T-helper 1 cell treated with Interleukin-12 subunit alpha and Interleukin-12 subunit beta and Interleukin-4 antibody, amounts not matched to agents 30 μg/mL and 1 μg/mL, for 36 hours (primary cell): ENCODE measurements around the gene DRAXIN.

ENCODE experiments used
- H3K27ac Mint-ChIP-seq: one replicate; pipeline ENCODE4 v1.8.0; 2021; ENCODE audit warnings: mild to moderate bottlenecking, mixed read lengths
- H3K27me3 Mint-ChIP-seq: one replicate; pipeline ENCODE4 v1.8.0; 2021; ENCODE audit warnings: low read depth, mixed read lengths
- H3K36me3 Mint-ChIP-seq: one replicate; pipeline ENCODE4 v1.8.0; 2021; ENCODE audit warnings: low read depth, mixed read lengths
- H3K4me1 Mint-ChIP-seq: one replicate; pipeline ENCODE4 v1.8.0; 2021; ENCODE audit warnings: low read depth, mixed read lengths
- H3K4me3 Mint-ChIP-seq: one replicate; pipeline ENCODE4 v1.8.0; 2021; ENCODE audit warnings: mild to moderate bottlenecking, moderate library complexity, mixed read lengths
- H3K9me3 Mint-ChIP-seq: one replicate; pipeline ENCODE4 v1.8.0; 2021; ENCODE audit warnings: mixed read lengths

The DRAXIN gene

DNA sequence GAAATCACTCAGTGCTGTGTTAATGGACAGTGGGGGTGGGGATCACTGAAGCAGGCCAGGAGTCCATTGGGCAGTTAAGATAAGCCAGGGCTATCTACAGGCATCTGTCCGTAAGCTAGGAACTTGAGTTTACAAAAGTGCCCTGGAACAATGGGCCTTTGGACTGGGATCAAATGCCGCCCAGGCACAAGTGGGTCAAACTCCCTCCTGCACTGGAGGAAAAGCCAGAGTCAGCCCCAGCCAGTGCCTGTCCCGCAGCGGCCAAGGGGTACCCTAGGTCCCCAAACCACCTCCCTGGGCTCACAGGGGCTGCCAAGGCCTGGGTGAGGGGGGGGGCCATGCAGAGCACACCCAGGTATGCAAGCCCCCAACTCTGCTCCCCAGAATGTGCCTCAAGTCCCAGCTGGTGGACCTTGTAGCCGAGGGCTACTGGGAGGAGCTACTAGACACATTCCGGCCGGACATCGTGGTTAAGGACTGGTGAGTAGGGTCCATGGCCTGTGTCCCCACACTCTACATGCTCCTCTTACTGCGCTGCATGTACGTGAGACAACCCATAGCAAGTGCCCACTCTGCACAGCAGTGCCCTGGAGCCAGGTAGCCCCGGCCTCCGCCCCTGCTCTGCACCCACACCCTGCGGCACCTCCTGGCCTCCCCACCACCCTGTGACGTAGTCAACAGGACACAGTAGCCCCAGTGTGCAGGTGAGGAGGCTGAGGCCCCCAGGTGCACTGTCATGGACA lies 19.8 kb upstream of the DRAXIN start:
- no peak overlapping the region for H3K4me3 Mint-ChIP-seq
- no peak overlapping the region for H3K27ac Mint-ChIP-seq
- peaks cover 3% of the 10 kb centered on the region for H3K4me1 Mint-ChIP-seq
- no peaks in the 10 kb centered on the region for H3K27me3 Mint-ChIP-seq
- no peaks in the 10 kb centered on the region for H3K9me3 Mint-ChIP-seq
- H3K36me3 Mint-ChIP-seq, result peaks cover 24% of the 10 kb centered on the region

DNA sequence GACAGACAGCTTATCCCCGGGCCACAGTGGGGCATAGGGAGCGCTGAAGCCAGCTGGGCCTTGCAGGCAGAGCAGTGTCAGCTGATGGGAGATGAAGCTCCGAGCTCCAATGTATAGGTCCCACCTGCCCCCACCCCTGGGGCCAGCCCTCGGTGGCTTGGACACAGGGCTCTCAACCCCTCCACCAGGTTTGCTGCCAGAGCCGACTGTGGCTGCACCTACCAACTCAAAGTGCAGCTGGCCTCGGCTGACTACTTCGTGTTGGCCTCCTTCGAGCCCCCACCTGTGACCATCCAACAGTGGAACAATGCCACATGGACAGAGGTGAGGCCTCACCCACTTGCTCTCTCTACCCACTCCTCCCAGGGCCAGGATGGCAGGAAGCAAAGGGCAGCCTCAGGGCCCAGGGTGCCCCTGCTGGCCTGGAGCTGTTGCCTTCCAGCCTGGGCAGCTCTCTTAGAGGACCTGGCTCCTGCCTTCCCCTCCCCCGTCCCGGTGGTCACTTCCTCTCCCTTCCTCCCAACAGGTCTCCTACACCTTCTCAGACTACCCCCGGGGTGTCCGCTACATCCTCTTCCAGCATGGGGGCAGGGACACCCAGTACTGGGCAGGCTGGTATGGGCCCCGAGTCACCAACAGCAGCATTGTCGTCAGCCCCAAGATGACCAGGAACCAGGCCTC lies 18.3 kb upstream of the DRAXIN start:
- Mint-ChIP-seq H3K9me3 (no peaks in the 10 kb centered on the region), H3K4me1 (no peaks in the 10 kb centered on the region), H3K27me3 (no peaks in the 10 kb centered on the region), H3K27ac (no peak overlapping the region), H3K36me3 (peaks cover 20% of the 10 kb centered on the region), H3K4me3 (no peak overlapping the region)

DNA sequence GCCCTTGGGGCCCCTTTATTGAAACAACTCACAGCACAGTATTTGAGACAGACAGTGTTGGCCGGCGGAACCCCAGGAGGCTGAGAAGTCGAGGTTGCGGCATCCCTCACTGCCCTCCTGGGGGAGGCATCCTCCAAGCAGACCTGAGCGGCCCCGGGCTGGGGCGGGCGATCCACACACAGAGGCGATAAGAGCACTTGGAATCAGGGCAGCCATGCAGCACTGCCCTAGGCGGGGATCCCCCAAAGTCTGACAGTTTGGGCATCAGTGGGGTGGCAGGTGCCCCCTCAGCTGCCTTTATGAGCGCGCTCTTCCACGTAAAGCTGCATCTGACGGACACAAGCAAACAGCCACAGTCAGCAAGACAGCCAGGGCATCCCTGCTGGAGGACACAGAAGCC lies 17.0 kb upstream of the DRAXIN start:
- Mint-ChIP-seq H3K27ac (no peak overlapping the region), H3K4me3 (no peak overlapping the region), H3K36me3 (peaks cover 18% of the 10 kb centered on the region)

DNA sequence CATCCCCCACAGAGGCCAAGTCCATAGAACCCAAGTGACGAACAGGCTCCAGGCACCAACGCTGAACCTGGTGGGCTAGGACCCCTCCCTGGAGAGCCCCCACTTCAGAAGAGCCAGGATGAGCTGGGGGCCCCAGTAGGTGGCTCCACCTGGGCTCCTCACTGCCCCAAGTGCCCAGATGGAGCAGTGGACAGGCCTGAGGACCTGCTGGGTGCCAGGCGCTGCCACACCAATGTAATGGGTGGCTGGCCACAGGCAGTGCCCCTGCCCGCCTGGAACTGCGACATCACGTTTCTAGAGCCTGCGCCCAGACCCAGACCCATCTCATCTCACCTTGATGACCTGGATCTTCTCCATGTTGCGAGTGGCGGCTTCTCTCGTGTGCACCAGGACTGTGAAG lies 16.2 kb upstream of the DRAXIN start:
- Mint-ChIP-seq H3K4me3 (no peak overlapping the region), H3K27me3 (no peaks in the 10 kb centered on the region), H3K36me3 (peaks cover 15% of the 10 kb centered on the region), H3K4me1 (peaks cover 9% of the 10 kb centered on the region), H3K27ac (no peak overlapping the region), H3K9me3 (no peaks in the 10 kb centered on the region)

More for the DNA sequence above, 17.0 kb upstream of the DRAXIN start:
- Mint-ChIP-seq H3K9me3 (no peaks in the 10 kb centered on the region), H3K27me3 (no peaks in the 10 kb centered on the region), H3K4me1 (peaks cover 6% of the 10 kb centered on the region)

DNA sequence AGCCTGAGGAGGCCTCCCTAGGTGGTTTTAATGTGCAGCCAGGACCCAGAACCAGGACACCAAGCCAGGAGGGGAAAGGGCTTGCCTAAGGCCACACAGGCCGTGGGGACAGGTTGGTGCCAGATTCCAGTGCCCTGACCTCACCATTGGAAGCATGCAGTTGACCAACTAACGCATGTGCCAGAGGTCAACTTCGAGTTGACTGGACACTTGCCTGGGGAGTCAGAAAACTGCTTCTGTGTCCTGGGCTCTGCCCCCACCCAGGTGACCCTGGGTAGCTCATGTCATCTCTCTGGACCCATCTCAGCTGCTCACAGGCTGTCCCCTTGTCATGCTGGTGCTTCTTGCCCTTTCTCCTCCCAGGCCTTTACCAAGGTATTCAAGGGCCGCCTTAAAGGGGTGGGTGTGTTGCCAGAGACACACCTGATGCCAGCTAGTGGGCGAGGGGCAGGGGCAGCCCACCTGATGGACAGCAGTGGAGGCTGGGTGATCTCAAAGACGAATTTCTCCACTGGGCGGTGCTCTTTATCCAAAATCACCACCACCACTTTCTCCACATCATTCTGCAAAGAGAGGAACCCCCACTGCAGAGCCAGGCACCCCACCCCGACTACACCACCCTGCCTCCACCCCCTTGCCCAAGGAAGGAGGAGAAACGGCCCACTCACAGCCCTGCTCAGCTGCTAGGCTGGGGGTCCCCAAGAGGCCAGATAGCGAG lies 15.0 kb upstream of the DRAXIN start:
- H3K4me3 Mint-ChIP-seq, result no peak overlapping the region
- no peaks in the 10 kb centered on the region for H3K27me3 Mint-ChIP-seq
- peaks cover 9% of the 10 kb centered on the region for H3K4me1 Mint-ChIP-seq

DNA sequence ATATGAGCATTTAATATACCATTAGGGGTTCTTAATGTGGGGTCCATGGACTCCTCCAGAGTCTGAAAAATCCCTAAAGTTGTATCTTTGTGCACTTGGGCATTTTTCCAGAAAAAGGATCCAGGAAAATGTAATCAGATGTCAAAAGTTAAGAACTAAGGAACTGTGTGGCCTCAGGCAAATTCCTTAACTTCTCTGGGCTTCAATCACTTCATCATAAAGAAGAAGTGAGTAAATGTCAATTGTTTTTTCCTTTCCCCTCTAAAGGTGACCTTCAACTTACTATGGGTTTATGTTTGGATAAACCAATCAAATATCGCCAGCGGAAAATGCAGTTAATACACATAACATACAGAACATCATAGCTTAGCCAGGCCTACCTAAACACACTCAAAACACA lies 13.1 kb upstream of the DRAXIN start:
- Mint-ChIP-seq H3K9me3 (no peaks in the 10 kb centered on the region), H3K36me3 (peaks cover 7% of the 10 kb centered on the region), H3K27me3 (no peaks in the 10 kb centered on the region), H3K4me1 (peaks cover 10% of the 10 kb centered on the region), H3K27ac (no peak overlapping the region), H3K4me3 (peak overlapping the region; percentile 32)

More for the DNA sequence above, 15.0 kb upstream of the DRAXIN start:
- Mint-ChIP-seq H3K9me3 (no peaks in the 10 kb centered on the region), H3K27ac (no peak overlapping the region), H3K36me3 (peaks cover 12% of the 10 kb centered on the region)

DNA sequence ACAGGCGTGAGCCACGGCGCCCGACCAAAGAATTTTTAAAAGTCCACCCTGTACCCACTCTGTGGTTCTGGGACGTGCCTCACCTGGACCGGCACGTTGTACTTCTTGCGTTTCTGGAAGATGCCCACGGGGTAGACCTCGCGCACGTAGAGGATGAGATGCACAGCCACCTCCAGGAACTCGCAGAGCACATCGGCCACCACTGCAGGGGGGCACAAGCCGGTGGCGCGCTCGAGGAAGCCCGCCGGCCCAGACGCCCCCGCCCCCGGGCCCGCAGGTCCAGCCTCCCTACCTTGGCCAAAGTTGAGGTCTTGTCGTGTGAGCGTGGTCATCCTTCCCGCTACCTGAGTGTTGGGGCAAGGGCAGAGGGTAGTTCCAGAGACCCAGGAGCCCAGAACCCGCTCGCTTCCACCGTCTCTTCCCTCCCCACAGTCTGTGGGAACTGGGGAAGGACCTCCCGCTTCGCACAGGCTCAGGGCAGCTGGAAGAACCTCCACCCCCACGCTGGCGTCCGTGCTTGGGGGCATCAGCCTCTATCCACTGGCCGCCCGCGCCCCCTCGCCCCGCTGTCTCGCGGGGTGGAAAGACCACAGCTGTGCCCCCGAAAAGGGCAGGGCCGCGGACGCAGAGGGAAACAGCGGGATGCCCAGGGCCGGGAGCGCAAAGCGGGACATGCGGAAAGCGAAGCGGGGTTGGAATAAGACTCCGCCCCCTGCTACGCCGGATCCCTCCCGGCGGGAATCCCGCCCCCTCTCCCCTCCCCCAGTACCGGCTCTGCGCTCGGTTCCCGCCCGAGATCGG lies 11.0 kb upstream of the DRAXIN start:
- Mint-ChIP-seq H3K27me3 (no peaks in the 10 kb centered on the region), H3K4me3 (peak overlapping the region; percentile 81), H3K4me1 (peaks cover 10% of the 10 kb centered on the region), H3K9me3 (no peaks in the 10 kb centered on the region), H3K36me3 (peaks cover 3% of the 10 kb centered on the region), H3K27ac (peak overlapping the region; percentile 20)

DNA sequence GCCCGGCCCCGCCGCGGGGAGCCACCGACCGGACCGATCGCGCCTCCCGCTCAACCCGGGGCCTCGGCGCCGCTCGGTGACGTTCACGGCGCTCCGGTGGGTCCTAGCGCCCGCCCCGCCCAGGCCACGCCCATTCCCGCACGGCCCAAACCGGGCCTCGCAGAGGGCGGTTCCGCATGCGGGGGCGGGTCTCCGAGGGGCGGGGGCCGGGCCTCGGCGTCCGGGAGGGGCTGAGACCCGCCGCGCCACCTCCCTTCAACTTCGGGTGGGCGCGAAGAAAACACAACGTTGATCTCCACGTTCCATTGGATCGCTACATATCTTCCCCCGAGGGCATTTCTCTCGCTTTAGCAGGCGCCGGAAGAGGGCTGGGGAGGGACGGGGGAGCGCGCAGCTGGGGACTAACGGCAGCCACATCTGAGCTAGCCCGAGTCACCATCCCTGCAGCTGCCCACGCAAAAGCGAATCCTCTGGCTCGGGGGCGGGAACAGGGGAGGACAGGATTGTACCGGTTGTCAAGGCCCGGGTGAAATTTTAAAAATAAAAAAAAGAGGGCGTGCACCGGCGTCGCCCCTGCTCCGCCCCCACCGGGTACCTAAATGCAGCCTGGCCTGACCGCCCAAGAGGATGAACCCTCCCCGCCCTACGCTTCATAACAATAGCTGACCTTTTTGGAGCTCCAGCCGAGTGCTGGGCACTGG lies 10.3 kb upstream of the DRAXIN start, which contains the start of gene MAD2L2:
TSS of gene MAD2L2 (minus strand) at position 78 of the 701 bp plus-strand sequence. CDS start 547 bp downstream, outside the sequence.
- peaks cover 10% of the 10 kb centered on the region for H3K4me1 Mint-ChIP-seq
- peak within 1 kb of the TSS; percentile 94 for H3K27ac Mint-ChIP-seq
- peaks cover 3% of the 10 kb centered on the region for H3K36me3 Mint-ChIP-seq
- H3K27me3 Mint-ChIP-seq, result peaks cover 3% of the 10 kb centered on the region
- H3K9me3 Mint-ChIP-seq, result no peaks in the 10 kb centered on the region
- H3K4me3 Mint-ChIP-seq, result peak within 1 kb of the TSS; percentile 95

DNA sequence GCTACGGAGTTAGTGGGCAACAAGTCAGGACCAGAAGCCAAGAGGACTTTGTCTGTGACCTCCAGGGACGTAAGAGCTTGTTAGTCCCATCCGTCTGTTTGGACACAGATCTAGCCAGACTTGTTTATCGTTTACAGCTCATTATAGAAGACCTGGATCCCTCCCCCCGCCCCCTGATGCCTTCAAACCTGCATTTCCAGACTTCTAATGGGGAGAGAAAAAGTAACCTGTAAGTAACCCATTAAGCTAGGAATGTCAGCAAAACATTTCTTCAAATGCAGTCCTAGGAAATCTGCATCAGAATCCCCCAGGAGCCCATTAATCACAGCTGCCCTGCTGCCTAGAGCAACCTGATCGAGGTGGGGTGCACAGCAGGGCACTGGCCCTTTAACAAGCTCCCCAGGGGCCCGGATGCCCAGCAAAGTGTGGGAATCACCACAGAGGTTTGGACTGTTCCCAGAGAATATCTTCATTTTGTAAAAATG lies 9.2 kb upstream of the DRAXIN start:
- Mint-ChIP-seq H3K36me3 (peaks cover 3% of the 10 kb centered on the region), H3K4me3 (peak overlapping the region; percentile 54)

DNA sequence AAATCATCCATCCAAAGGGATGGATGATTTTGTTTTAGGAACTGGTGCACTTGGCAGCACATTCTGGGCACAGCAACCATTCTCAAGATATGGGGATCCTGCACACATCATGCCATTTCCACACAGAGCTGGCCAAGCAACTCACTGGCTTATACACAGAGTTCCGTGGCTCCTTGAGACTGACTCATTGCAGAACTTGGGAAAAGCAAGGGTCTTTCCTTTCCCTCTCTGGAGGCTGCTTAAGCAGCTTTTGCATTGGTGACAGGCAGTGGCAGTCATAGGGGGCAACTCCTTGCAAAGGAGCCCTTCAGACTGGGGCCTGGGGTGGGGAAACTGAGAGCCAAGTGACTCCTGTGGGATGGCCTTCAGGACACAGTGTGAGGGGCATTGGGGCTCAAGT lies 8.7 kb upstream of the DRAXIN start:
- Mint-ChIP-seq H3K4me1 (peaks cover 10% of the 10 kb centered on the region), H3K9me3 (no peaks in the 10 kb centered on the region), H3K27ac (no peak overlapping the region), H3K4me3 (no peak overlapping the region), H3K27me3 (peaks cover 7% of the 10 kb centered on the region), H3K36me3 (peaks cover 3% of the 10 kb centered on the region)

More for the DNA sequence above, 9.2 kb upstream of the DRAXIN start:
- H3K27me3 Mint-ChIP-seq, result peaks cover 5% of the 10 kb centered on the region
- H3K4me1 Mint-ChIP-seq, result peaks cover 10% of the 10 kb centered on the region
- H3K27ac Mint-ChIP-seq, result no peak overlapping the region
- H3K9me3 Mint-ChIP-seq, result no peaks in the 10 kb centered on the region

DNA sequence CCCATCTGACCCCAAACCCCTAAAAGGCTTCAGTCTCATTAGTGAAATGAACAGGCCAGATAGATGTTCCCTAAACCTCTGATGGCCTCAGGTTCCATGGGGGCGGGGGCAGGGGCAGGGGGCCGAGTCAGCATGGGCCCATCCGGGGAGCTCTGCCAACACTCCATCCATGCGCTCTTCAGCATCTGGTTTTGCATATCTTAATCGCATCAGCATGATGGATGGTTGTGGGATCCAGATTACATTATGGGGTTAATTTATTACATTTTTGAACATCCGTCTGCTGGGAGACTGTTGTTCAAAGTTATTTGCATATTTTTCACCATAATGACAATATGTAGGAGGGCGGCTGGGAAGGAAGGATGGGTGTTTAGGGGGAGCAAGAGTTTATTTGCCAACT lies 7.4 kb upstream of the DRAXIN start:
- H3K27ac Mint-ChIP-seq, result no peak overlapping the region
- peaks cover 20% of the 10 kb centered on the region for H3K27me3 Mint-ChIP-seq
- no peaks in the 10 kb centered on the region for H3K9me3 Mint-ChIP-seq
- peaks cover 5% of the 10 kb centered on the region for H3K4me1 Mint-ChIP-seq
- no peak overlapping the region for H3K4me3 Mint-ChIP-seq
- H3K36me3 Mint-ChIP-seq, result no peaks in the 10 kb centered on the region

DNA sequence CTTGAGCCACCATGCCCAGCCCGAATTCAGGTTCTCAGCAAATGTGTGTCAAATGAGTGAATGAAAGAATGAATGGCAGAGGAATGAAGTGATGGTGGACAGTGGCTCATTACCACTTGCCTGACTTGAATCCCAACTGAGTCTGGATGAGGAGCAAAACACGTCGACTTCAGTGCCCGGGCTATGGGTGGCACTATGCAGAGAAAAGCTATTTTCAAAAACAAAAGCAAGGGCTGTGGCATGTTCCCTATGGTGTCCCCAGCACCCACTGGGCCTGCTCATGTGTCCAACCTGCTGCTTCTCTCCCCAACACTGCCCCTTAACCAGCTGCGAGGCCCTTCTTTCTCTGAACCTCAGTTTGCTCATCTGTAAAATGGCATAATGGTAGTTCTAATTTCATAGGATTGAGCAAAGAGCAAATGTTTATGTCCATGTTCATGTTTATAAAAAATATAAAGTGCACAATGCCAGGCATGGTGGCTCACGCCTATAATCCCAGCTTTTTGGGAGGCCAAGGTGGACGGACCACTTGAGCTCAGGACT lies 6.2 kb upstream of the DRAXIN start:
- H3K4me1 Mint-ChIP-seq, result peaks cover 2% of the 10 kb centered on the region
- no peaks in the 10 kb centered on the region for H3K36me3 Mint-ChIP-seq
- H3K4me3 Mint-ChIP-seq, result no peak overlapping the region
- no peak overlapping the region for H3K27ac Mint-ChIP-seq
- H3K9me3 Mint-ChIP-seq, result no peaks in the 10 kb centered on the region
- peaks cover 31% of the 10 kb centered on the region for H3K27me3 Mint-ChIP-seq

DNA sequence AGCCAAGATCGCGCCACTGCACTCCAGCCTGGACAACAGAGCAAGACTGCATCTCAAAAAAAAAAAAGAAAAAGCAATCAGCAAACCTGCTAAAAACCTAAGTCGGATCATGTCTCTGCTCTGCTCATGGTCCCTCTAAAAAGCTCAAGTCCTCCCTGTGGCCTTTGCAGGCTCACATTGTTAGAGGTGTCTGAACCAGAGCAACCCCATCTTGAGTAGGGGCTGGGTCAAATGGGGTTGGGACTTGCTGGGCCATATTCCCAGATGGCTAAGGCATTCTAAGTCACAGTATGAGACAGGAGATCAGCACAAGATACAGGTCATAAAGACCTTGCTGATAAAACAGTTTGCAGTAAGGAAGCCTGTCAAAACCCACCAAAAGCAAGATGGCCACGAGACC lies 3.0 kb upstream of the DRAXIN start:
- Mint-ChIP-seq H3K9me3 (no peaks in the 10 kb centered on the region), H3K27me3 (peaks cover 52% of the 10 kb centered on the region), H3K4me1 (peaks cover 10% of the 10 kb centered on the region), H3K27ac (no peak overlapping the region), H3K4me3 (no peak overlapping the region), H3K36me3 (no peaks in the 10 kb centered on the region)
